Panc1 (cell line): ENCODE measurements around the gene ADGRV1.

Experiments used
- POLR2AphosphoS5 ChIP-seq: IDR thresholded peaks from 2 replicates; pipeline ENCODE4 v1.6.1; 2012; ENCODE audit warnings: mild to moderate bottlenecking, low read depth, low read length, moderate library complexity
- TF ChIP-seq, protein P1 (sequence below): fragments of 450-650 bp; IDR thresholded peaks from 2 replicates; pipeline ENCODE4 v1.5.1; 2017; ENCODE audit warnings: mild to moderate bottlenecking
- TF ChIP-seq, protein P2 (sequence below), 2 experiments: IDR thresholded peaks; 2 replicates each; pipeline ENCODE4 v1.6.1; 2011 to 2012; ENCODE audit warnings: low read depth in 2 of 2, control low read depth in 1 of 2, low read length in 1 of 2, mild to moderate bottlenecking in 1 of 2, moderate library complexity in 1 of 2; ENCODE audit not compliant: insufficient read depth in 1 of 2

DNA sequence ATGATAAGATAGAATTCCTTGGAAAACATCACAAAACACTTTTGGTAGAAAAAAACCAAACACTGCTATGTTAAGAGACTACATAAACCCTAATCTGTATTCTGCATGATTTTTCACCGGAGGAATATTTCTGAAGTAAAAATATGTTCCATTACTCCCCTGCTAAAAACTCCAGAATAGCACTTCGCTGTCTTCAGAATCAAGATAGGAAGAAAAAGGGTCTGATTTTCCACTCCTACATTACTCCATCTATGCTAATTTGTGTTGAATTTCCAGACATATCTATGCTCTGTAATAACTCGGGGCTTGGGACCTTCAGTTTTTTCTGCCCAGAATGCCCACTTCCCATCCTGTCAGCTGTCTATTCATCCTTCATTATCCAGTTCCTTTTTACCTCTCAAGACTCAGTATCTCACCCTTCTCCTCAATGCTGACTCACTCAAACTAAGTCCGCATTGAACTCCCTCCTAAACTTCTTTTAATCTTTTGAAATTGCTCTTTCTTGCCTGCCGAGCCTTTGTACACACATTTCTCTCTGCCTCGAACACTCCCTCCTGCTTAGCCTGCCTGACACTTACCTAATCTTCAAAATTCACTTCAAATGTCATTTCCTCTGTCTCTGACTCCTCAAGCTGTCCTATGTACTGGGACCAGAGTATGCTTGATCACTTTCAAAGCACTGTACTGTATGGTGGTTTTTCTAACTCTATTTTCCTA, 653.6 kb downstream of the ADGRV1 start:
- TF ChIP-seq, protein P1, sequence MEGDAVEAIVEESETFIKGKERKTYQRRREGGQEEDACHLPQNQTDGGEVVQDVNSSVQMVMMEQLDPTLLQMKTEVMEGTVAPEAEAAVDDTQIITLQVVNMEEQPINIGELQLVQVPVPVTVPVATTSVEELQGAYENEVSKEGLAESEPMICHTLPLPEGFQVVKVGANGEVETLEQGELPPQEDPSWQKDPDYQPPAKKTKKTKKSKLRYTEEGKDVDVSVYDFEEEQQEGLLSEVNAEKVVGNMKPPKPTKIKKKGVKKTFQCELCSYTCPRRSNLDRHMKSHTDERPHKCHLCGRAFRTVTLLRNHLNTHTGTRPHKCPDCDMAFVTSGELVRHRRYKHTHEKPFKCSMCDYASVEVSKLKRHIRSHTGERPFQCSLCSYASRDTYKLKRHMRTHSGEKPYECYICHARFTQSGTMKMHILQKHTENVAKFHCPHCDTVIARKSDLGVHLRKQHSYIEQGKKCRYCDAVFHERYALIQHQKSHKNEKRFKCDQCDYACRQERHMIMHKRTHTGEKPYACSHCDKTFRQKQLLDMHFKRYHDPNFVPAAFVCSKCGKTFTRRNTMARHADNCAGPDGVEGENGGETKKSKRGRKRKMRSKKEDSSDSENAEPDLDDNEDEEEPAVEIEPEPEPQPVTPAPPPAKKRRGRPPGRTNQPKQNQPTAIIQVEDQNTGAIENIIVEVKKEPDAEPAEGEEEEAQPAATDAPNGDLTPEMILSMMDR = no peak
- TF ChIP-seq POLR2AphosphoS5 = no peak
- TF ChIP-seq, protein P2, sequence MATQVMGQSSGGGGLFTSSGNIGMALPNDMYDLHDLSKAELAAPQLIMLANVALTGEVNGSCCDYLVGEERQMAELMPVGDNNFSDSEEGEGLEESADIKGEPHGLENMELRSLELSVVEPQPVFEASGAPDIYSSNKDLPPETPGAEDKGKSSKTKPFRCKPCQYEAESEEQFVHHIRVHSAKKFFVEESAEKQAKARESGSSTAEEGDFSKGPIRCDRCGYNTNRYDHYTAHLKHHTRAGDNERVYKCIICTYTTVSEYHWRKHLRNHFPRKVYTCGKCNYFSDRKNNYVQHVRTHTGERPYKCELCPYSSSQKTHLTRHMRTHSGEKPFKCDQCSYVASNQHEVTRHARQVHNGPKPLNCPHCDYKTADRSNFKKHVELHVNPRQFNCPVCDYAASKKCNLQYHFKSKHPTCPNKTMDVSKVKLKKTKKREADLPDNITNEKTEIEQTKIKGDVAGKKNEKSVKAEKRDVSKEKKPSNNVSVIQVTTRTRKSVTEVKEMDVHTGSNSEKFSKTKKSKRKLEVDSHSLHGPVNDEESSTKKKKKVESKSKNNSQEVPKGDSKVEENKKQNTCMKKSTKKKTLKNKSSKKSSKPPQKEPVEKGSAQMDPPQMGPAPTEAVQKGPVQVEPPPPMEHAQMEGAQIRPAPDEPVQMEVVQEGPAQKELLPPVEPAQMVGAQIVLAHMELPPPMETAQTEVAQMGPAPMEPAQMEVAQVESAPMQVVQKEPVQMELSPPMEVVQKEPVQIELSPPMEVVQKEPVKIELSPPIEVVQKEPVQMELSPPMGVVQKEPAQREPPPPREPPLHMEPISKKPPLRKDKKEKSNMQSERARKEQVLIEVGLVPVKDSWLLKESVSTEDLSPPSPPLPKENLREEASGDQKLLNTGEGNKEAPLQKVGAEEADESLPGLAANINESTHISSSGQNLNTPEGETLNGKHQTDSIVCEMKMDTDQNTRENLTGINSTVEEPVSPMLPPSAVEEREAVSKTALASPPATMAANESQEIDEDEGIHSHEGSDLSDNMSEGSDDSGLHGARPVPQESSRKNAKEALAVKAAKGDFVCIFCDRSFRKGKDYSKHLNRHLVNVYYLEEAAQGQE (IDR thresholded peaks at IDR 0.05; ENCODE audit: insufficient read depth in 1 of 2, low read depth in 2 of 2, low read length in 1 of 2) = no peak
